GM23338 (cell line): Measurements from ENCODE around the gene ROBO1.

Experiments
- CREB1 ChIP-seq: fragments of 250-450 bp; sonication (Bioruptor Pico); IDR thresholded peaks from 2 replicates; pipeline ENCODE4 v1.5.0; 2020; ENCODE audit warnings: low read depth, mild to moderate bottlenecking, moderate library complexity
- ETS1 ChIP-seq: IDR thresholded peaks from 2 replicates; pipeline ENCODE4 v1.6.1; 2016; ENCODE audit warnings: antibody characterized with exemption
- EZH2 ChIP-seq: fragments of 200-600 bp; sonication (generic); IDR thresholded peaks from one replicate; pipeline ENCODE4 v1.8.0; 2017; ENCODE audit warnings: antibody characterized with exemption, mild to moderate bottlenecking, low read depth; ENCODE audit not compliant: unreplicated experiment
- EZH2phosphoT487 ChIP-seq: fragments of 200-600 bp; sonication (generic); IDR thresholded peaks from one replicate; pipeline ENCODE4 v1.8.1; 2018; ENCODE audit warnings: antibody characterized with exemption; ENCODE audit not compliant: unreplicated experiment
- POLR2AphosphoS5 ChIP-seq: IDR thresholded peaks from 2 replicates; pipeline ENCODE4 v1.6.1; 2016; ENCODE audit warnings: antibody characterized with exemption, low read depth
- TF ChIP-seq, protein P1 (sequence below), 2 experiments: fragments of 200-600 bp in 1 of 2; sonication (generic) in 1 of 2; conservative IDR thresholded peaks; 2 replicates each; pipeline versions ENCODE4 v1.5.1 to v1.6.1; 2016 to 2017; ENCODE audit warnings: antibody characterized with exemption in 2 of 2, low read depth in 2 of 2, mild to moderate bottlenecking in 2 of 2, moderate library complexity in 1 of 2
- TF ChIP-seq, protein P2 (sequence below): IDR thresholded peaks from one replicate; pipeline ENCODE4 v1.6.1; 2018; ENCODE audit warnings: antibody characterized with exemption; ENCODE audit not compliant: unreplicated experiment

- TF ChIP-seq, protein P1, sequence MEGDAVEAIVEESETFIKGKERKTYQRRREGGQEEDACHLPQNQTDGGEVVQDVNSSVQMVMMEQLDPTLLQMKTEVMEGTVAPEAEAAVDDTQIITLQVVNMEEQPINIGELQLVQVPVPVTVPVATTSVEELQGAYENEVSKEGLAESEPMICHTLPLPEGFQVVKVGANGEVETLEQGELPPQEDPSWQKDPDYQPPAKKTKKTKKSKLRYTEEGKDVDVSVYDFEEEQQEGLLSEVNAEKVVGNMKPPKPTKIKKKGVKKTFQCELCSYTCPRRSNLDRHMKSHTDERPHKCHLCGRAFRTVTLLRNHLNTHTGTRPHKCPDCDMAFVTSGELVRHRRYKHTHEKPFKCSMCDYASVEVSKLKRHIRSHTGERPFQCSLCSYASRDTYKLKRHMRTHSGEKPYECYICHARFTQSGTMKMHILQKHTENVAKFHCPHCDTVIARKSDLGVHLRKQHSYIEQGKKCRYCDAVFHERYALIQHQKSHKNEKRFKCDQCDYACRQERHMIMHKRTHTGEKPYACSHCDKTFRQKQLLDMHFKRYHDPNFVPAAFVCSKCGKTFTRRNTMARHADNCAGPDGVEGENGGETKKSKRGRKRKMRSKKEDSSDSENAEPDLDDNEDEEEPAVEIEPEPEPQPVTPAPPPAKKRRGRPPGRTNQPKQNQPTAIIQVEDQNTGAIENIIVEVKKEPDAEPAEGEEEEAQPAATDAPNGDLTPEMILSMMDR (conservative IDR thresholded peaks at IDR 0.05; ENCODE audit: low read depth in 2 of 2) = no peak
- TF ChIP-seq POLR2AphosphoS5 = no peak
- TF ChIP-seq EZH2phosphoT487 = no peak
- no peak for TF ChIP-seq EZH2
- TF ChIP-seq CREB1 (CRISPR knock-in tag) = no peak
- TF ChIP-seq ETS1 = no peak
- TF ChIP-seq, protein P2, sequence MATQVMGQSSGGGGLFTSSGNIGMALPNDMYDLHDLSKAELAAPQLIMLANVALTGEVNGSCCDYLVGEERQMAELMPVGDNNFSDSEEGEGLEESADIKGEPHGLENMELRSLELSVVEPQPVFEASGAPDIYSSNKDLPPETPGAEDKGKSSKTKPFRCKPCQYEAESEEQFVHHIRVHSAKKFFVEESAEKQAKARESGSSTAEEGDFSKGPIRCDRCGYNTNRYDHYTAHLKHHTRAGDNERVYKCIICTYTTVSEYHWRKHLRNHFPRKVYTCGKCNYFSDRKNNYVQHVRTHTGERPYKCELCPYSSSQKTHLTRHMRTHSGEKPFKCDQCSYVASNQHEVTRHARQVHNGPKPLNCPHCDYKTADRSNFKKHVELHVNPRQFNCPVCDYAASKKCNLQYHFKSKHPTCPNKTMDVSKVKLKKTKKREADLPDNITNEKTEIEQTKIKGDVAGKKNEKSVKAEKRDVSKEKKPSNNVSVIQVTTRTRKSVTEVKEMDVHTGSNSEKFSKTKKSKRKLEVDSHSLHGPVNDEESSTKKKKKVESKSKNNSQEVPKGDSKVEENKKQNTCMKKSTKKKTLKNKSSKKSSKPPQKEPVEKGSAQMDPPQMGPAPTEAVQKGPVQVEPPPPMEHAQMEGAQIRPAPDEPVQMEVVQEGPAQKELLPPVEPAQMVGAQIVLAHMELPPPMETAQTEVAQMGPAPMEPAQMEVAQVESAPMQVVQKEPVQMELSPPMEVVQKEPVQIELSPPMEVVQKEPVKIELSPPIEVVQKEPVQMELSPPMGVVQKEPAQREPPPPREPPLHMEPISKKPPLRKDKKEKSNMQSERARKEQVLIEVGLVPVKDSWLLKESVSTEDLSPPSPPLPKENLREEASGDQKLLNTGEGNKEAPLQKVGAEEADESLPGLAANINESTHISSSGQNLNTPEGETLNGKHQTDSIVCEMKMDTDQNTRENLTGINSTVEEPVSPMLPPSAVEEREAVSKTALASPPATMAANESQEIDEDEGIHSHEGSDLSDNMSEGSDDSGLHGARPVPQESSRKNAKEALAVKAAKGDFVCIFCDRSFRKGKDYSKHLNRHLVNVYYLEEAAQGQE = no peak
These were observed 38.7 kb downstream of the ROBO1 start for GRCh38 chr3:79729096-79729495.
